Large intestine (tissue), 3 donors: ENCODE data around the gene ATAD2B. TPM values are rescaled to one million over a fixed set of nuclear protein-coding genes. Genes with fewer than 3 reads are reported as not detected.
"Not testable (repeated sequence)": the region's sequence is repeated elsewhere in the genome, so short reads cannot be mapped to it uniquely, and the experiment has no call there.

Source experiments
- DNase-seq, 2 donors: peaks; one replicate each; pipeline versions ENCODE4 v3.0.0 to v3.0.0-alpha.2; 2013
- H3K27ac ChIP-seq: one replicate; pipeline ENCODE4 v1.5.1; 2013; ENCODE audit warnings: low read length
- H3K27me3 ChIP-seq: 2 replicates; pipeline ENCODE4 v1.6.1; 2013; ENCODE audit warnings: low read length; ENCODE audit not compliant: control insufficient read depth, insufficient read depth
- H3K36me3 ChIP-seq: 2 replicates; pipeline ENCODE4 v1.6.1; 2013; ENCODE audit warnings: low read length; ENCODE audit not compliant: control insufficient read depth, insufficient read depth
- H3K4me1 ChIP-seq: one replicate; pipeline ENCODE4 v1.6.1; 2013; ENCODE audit warnings: low read length; ENCODE audit not compliant: control insufficient read depth, insufficient read depth
- H3K4me3 ChIP-seq: one replicate; pipeline ENCODE4 v1.5.1; 2013; ENCODE audit warnings: low read length
- H3K9me3 ChIP-seq: one replicate; pipeline ENCODE4 v1.6.1; 2013; ENCODE audit warnings: mild to moderate bottlenecking, low read depth, low read length, moderate library complexity; ENCODE audit not compliant: control insufficient read depth
- WGBS: methylation state at CpG from one replicate; pipeline ENCODE4 v1.1.5; 2013; ENCODE audit warnings: low lambda C conversion rate; ENCODE audit not compliant: insufficient coverage; 5-methylcytosine and 5-hydroxymethylcytosine counted together
- polyA plus RNA-seq: library from polyadenylated mRNA; unstranded; fragments of 120-200 nt; gene quantifications from one replicate; pipeline ENCODE4 v1.2.1, GENCODE V29; 2013

Gene ATAD2B
- polyA plus RNA-seq, 1 donor = 13.5 TPM

- Histone ChIP-seq H3K4me3 (no peak overlapping the region), H3K27ac (no peak overlapping the region), H3K36me3 (peaks cover 6% of the 10 kb centered on the region), H3K9me3 (no peaks in the 10 kb centered on the region), H3K4me1 (no peaks in the 10 kb centered on the region), H3K27me3 (no peaks in the 10 kb centered on the region)
- WGBS = 100% methylated on average over 1 of the region's 2 CpGs
- DNase-seq = no peak
These were observed 175.1 kb downstream of the ATAD2B start for GRCh38 chr2:23751747-23752265.

GRCh38 chr2:23746141-23746863, 180.6 kb downstream of the ATAD2B start:
- Histone ChIP-seq H3K36me3 (no peaks in the 10 kb centered on the region), H3K4me3 (no peak overlapping the region), H3K9me3 (no peaks in the 10 kb centered on the region), H3K27me3 (no peaks in the 10 kb centered on the region), H3K27ac (no peak overlapping the region), H3K4me1 (no peaks in the 10 kb centered on the region)
- DNase-seq = no peak
- no CpG with 5 or more reads among the region's 2 CpGs for WGBS

DNA sequence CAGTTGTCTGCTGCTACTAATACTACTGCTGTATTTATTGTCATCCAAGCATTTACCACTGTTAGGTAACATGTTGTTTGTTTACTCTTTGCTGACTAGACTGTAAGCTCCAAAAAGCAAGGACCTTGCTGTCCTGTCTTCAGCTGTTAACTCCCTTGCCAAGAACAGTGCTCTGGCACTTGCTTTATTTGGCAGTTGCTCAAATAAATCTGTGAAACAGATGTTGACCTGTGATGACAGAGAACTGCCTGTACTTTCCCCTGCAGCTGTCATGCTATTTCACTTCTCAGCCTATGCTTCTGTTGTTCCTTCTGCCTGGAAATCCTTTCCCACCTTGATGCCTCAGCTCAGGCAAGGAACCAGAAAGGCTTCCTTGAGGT, 181.2 kb downstream of the ATAD2B start:
- no peaks in the 10 kb centered on the region for H3K36me3 ChIP-seq
- no peaks in the 10 kb centered on the region for H3K9me3 ChIP-seq
- peak in 1 of 2 donors; percentile 14 for DNase-seq
- H3K27me3 ChIP-seq = no peaks in the 10 kb centered on the region
- no peak overlapping the region for H3K27ac ChIP-seq
- H3K4me1 ChIP-seq = no peaks in the 10 kb centered on the region
- H3K4me3 ChIP-seq = no peak overlapping the region

DNA sequence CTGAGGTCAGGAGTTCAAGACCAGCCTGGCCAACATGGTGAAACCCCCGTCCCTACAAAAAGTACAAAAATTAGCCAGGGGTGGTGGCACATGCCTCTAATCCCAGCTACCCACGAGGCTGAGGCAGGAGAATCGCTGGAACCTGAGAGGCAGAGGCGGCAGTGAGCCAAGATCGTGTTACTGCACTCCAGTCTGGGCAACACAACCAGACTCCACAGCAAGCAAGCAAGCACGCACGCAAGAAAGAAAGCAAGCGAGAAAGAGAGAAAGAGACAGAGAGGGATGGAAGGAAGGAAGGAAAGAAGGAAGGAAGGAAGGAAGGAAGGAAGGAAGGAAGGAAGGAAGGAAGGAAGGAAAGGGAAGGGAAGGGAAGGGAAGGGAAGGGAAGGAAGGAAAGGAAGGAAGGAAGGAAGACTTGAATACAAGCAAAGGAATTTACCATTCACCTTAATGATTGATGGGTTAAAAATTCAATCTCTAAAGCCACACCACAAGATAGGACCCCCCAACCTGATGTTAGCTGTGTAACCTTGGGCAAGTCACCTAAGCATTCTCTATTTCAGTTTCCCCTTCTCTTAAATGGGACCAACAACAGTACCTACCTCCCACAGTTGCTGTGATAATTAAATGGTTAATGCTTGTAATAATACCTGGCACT, 181.7 kb downstream of the ATAD2B start:
- Histone ChIP-seq H3K9me3 (no peaks in the 10 kb centered on the region), H3K4me1 (no peaks in the 10 kb centered on the region), H3K4me3 (no peak overlapping the region), H3K27ac (no peak overlapping the region), H3K36me3 (no peaks in the 10 kb centered on the region), H3K27me3 (no peaks in the 10 kb centered on the region)
- 100% methylated on average over 5 of the region's 8 CpGs for WGBS
- DNase-seq = no peak

- H3K9me3 ChIP-seq, H3K27me3 ChIP-seq, H3K36me3 ChIP-seq, H3K4me1 ChIP-seq, H3K27ac ChIP-seq, DNase-seq, H3K4me3 ChIP-seq: not testable (repeated sequence)
- no CpG with 5 or more reads among the region's 9 CpGs for WGBS
These were observed 190.1 kb downstream of the ATAD2B start for GRCh38 chr2:23736783-23737182.

DNA sequence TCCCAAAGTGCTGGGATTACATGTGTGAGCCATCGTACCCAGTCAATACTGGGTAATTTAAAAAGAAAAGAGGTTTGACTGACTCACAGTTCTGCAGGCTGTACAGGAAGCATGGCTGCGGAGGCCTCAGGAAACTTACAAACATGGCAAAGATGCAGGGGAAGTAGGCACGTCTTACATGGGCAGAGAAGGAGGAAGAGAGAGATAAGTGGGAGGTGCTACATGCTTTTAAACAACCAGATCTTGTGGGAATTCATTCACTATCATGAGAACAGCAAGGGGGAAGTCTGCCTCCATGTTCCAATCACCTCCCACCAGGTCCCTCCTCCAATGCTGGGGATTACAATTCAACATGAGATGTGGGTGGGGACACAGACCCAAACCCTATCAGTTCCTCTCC, 192.5 kb downstream of the ATAD2B start:
- H3K27me3 ChIP-seq = no peaks in the 10 kb centered on the region
- no peak for DNase-seq
- H3K36me3 ChIP-seq = no peaks in the 10 kb centered on the region
- H3K9me3 ChIP-seq = peaks cover 2% of the 10 kb centered on the region
- no peaks in the 10 kb centered on the region for H3K4me1 ChIP-seq
- WGBS = no CpG with 5 or more reads among the region's 3 CpGs
- H3K4me3 ChIP-seq = no peak overlapping the region
- no peak overlapping the region for H3K27ac ChIP-seq

DNA sequence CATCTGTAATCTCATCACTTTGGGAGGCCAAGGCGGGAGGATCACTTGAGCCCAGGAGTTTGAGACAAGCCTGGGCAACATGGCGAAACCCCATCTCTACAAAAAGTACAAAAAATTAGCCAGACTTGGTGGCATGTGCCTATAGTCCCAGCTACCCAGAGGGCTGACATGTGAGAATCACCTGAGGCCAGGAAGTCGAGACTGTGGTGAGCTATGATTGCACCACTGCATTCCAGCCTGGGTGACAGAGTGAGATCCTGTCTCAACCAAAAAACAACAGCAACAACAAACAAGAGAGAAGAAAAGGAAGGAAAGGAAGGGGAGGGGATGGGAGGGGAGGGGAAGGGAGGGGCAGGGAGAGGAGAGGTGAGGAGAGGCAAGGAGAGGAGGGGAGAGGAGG, 203.9 kb downstream of the ATAD2B start:
- H3K4me1 ChIP-seq, H3K4me3 ChIP-seq, H3K27me3 ChIP-seq, DNase-seq, H3K27ac ChIP-seq: not testable (repeated sequence)
- peaks cover 27% of the 10 kb centered on the region for H3K9me3 ChIP-seq
- no CpG with 5 or more reads among the region's 3 CpGs for whole genome bisulfite sequencing
- H3K36me3 ChIP-seq = peaks cover 15% of the 10 kb centered on the region

GRCh38 chr2:23722255-23722654, 204.7 kb downstream of the ATAD2B start:
- 100% methylated on average over 1 of the region's 3 CpGs for WGBS
- no peaks in the 10 kb centered on the region for H3K27me3 ChIP-seq
- H3K9me3 ChIP-seq = peaks cover 27% of the 10 kb centered on the region
- peaks cover 15% of the 10 kb centered on the region for H3K36me3 ChIP-seq
- no peak overlapping the region for H3K27ac ChIP-seq
- no peaks in the 10 kb centered on the region for H3K4me1 ChIP-seq
- H3K4me3 ChIP-seq = no peak overlapping the region
- no peak for DNase-seq

DNA sequence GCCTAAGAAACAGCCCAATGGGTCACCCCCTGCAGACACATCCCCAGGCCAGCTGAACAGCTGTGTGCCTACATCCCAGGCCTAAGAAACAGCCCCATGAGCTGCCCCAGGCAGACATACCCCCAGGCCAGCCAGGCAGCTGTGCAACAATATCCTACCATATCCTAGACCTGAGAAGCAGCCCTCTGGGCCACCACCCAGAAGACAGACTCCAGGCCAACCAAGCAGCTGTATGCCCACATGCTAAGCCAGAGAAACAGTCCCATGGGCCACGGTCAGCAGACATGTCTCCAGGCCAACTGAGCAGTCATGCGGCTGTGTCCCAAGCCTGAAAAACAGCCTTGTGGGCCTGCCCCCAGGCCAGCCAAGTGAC, 205.5 kb downstream of the ATAD2B start:
- Histone ChIP-seq H3K4me3 (no peak overlapping the region), H3K9me3 (peaks cover 27% of the 10 kb centered on the region), H3K4me1 (no peaks in the 10 kb centered on the region), H3K27me3 (no peaks in the 10 kb centered on the region), H3K27ac (no peak overlapping the region), H3K36me3 (peaks cover 17% of the 10 kb centered on the region)
- WGBS = no CpG with 5 or more reads among the region's 2 CpGs
- DNase-seq = no peak

GRCh38 chr2:23720705-23721453, 206.0 kb downstream of the ATAD2B start:
- Histone ChIP-seq H3K27ac (no peak overlapping the region), H3K27me3 (no peaks in the 10 kb centered on the region), H3K36me3 (peaks cover 15% of the 10 kb centered on the region), H3K9me3 (peaks cover 27% of the 10 kb centered on the region), H3K4me1 (no peaks in the 10 kb centered on the region), H3K4me3 (no peak overlapping the region)
- no peak for DNase-seq
- no CpG with 5 or more reads among the region's 4 CpGs for whole genome bisulfite sequencing
